ENCODE measurements around the gene PLVAP. TPM values are rescaled to one million over a fixed set of nuclear protein-coding genes. Genes with fewer than 3 reads are reported as not detected.

The PLVAP gene
- total RNA-seq, 2 experiments from 2014 or later, result not detected

- peaks cover 25% of the 10 kb centered on the region for H3K4me1 ChIP-seq (ENCODE audit: insufficient read depth, low read length)
- CTCF ChIA-PET, result no interaction called here
- POLR2A ChIA-PET, result no interaction called here
- no peak for TF ChIP-seq CTCF (IDR thresholded peaks at IDR 0.05)
- peaks cover 11% of the 10 kb centered on the region for H3K36me3 Mint-ChIP-seq (ENCODE audit: low read depth)
- no peak overlapping the region for H3K4me3 ChIP-seq (ENCODE audit: low read length)
- DNase-seq, result peak in 1 of 14 experiments; percentile 14
- no peaks in the 10 kb centered on the region for H3K9me3 ChIP-seq (ENCODE audit: control insufficient read depth in 1 of 2, insufficient read depth in 1 of 2, low read length in 2 of 2)
- H3K27me3 ChIP-seq (ENCODE audit: control insufficient read depth in 1 of 2, insufficient read depth in 2 of 2, low read length in 2 of 2), result no peaks in the 10 kb centered on the region
- H3K4me1 Mint-ChIP-seq (ENCODE audit: low read depth), result peaks cover 14% of the 10 kb centered on the region
- intact Hi-C loops (cut with DNase I, micrococcal nuclease), result no loop called here
- H3K36me3 ChIP-seq (ENCODE audit: insufficient read depth, low read length), result peaks cover 7% of the 10 kb centered on the region
- no peaks in the 10 kb centered on the region for H3K27me3 Mint-ChIP-seq
- peak overlapping the region; percentile 30 for H3K4me3 Mint-ChIP-seq
- no peak overlapping the region for H3K27ac ChIP-seq (ENCODE audit: low read depth in 1 of 2, low read length in 2 of 2)
- no peaks in the 10 kb centered on the region for H3K9me3 Mint-ChIP-seq
- no peak overlapping the region for H3K27ac Mint-ChIP-seq
- no peak for ATAC-seq (ENCODE audit: poor library complexity)
These were observed 35.8 kb downstream of the PLVAP start for GRCh38 chr19:17341386-17341785.

GRCh38 chr19:17340871-17341357, 36.2 kb downstream of the PLVAP start:
- ChIA-PET POLR2A (no interaction called here), CTCF (no interaction called here)
- Histone ChIP-seq H3K9me3 (ENCODE audit: control insufficient read depth in 1 of 2, insufficient read depth in 1 of 2, low read length in 2 of 2) (no peaks in the 10 kb centered on the region), H3K27ac (ENCODE audit: low read depth in 1 of 2, low read length in 2 of 2) (no peak overlapping the region), H3K4me3 (ENCODE audit: low read length) (no peak overlapping the region), H3K36me3 (ENCODE audit: insufficient read depth, low read length) (peaks cover 7% of the 10 kb centered on the region), H3K4me1 (ENCODE audit: insufficient read depth, low read length) (peaks cover 24% of the 10 kb centered on the region), H3K27me3 (ENCODE audit: control insufficient read depth in 1 of 2, insufficient read depth in 2 of 2, low read length in 2 of 2) (no peaks in the 10 kb centered on the region)
- Mint-ChIP-seq H3K4me3 (peak overlapping the region; percentile 30), H3K27me3 (no peaks in the 10 kb centered on the region), H3K4me1 (ENCODE audit: low read depth) (peaks cover 13% of the 10 kb centered on the region), H3K9me3 (no peaks in the 10 kb centered on the region), H3K36me3 (ENCODE audit: low read depth) (peaks cover 11% of the 10 kb centered on the region), H3K27ac (no peak overlapping the region)
- intact Hi-C loops (cut with DNase I, micrococcal nuclease), result no loop called here
- ATAC-seq (ENCODE audit: poor library complexity) (no peak), DNase-seq (peak in 1 of 14 experiments; percentile 36)
- TF ChIP-seq CTCF (IDR thresholded peaks at IDR 0.05), result no peak

GRCh38 chr19:17340302-17340870, 36.8 kb downstream of the PLVAP start:
- no peaks in the 10 kb centered on the region for H3K27me3 ChIP-seq (ENCODE audit: control insufficient read depth in 1 of 2, insufficient read depth in 2 of 2, low read length in 2 of 2)
- no peak overlapping the region for H3K4me3 ChIP-seq (ENCODE audit: low read length)
- H3K4me1 ChIP-seq (ENCODE audit: insufficient read depth, low read length), result peaks cover 28% of the 10 kb centered on the region
- Mint-ChIP-seq H3K4me1 (ENCODE audit: low read depth) (peaks cover 16% of the 10 kb centered on the region), H3K4me3 (no peak overlapping the region), H3K27ac (no peak overlapping the region), H3K27me3 (no peaks in the 10 kb centered on the region), H3K9me3 (no peaks in the 10 kb centered on the region), H3K36me3 (ENCODE audit: low read depth) (peaks cover 11% of the 10 kb centered on the region)
- ChIA-PET CTCF (no interaction called here), POLR2A (no interaction called here)
- TF ChIP-seq CTCF (IDR thresholded peaks at IDR 0.05), result no peak
- H3K36me3 ChIP-seq (ENCODE audit: insufficient read depth, low read length), result peaks cover 7% of the 10 kb centered on the region
- no peaks in the 10 kb centered on the region for H3K9me3 ChIP-seq (ENCODE audit: control insufficient read depth in 1 of 2, insufficient read depth in 1 of 2, low read length in 2 of 2)
- DNase-seq (peak in 1 of 14 experiments; percentile 27), ATAC-seq (ENCODE audit: poor library complexity) (no peak)
- H3K27ac ChIP-seq (ENCODE audit: low read depth in 1 of 2, low read length in 2 of 2), result no peak overlapping the region
- intact Hi-C loops (cut with DNase I, micrococcal nuclease), result no loop called here
